H1 (cell line): ENCODE results near the gene SMU1. TPM values are rescaled to one million over a fixed set of nuclear protein-coding genes. Genes with fewer than 3 reads are reported as not detected.

Experiments
- CTCF ChIA-PET: fragments of 300-600 bp; sonication (Branson Sonifier 250); formaldehyde crosslinking; loops from one replicate; lab custom pipeline; 2021; ENCODE audit not compliant: partially characterized antibody; lab: Charles Lee
- POLR2A ChIA-PET: fragments of 300-600 bp; sonication (Branson Sonifier 250); formaldehyde crosslinking; loops from one replicate; lab custom pipeline; 2021; ENCODE audit warnings: inconsistent platforms; ENCODE audit not compliant: partially characterized antibody; lab: Charles Lee
- DNase-seq, 2 experiments: peaks; one replicate each; pipeline versions ENCODE4 v3.0.0 to v3.0.0-alpha.2; 2010 to 2022; ENCODE audit warnings: low spot score in 2 of 2, low read depth in 1 of 2, mixed read lengths in 1 of 2
- FAIRE-seq: peaks from 2 replicates; lab custom pipeline; 2011; peaks lifted over from hg19 to GRCh38; lab: Jason Lieb, UNC
- H2AFZ ChIP-seq: 2 replicates; pipeline ENCODE4 v1.8.1; 2012; ENCODE audit warnings: low read length, inconsistent platforms
- H2AK5ac ChIP-seq: 2 replicates; pipeline ENCODE4 v1.6.1; 2013; ENCODE audit warnings: low read depth, low read length
- H2BK120ac ChIP-seq: replicated peaks from 2 replicates; pipeline ENCODE3; 2013; ENCODE audit warnings: low read depth, low read length, inconsistent platforms
- H2BK12ac ChIP-seq: 2 replicates; pipeline ENCODE4 v1.6.1; 2013; ENCODE audit warnings: low read depth, low read length
- H2BK15ac ChIP-seq: 2 replicates; pipeline ENCODE4 v1.6.1; 2013; ENCODE audit warnings: low read length
- H2BK20ac ChIP-seq: 2 replicates; pipeline ENCODE4 v1.6.1; 2013; ENCODE audit warnings: low read length
- H2BK5ac ChIP-seq: 2 replicates; pipeline ENCODE4 v1.6.1; 2013; ENCODE audit warnings: low read depth, low read length
- H3K14ac ChIP-seq: 2 replicates; pipeline ENCODE4 v1.6.1; 2013; ENCODE audit warnings: inconsistent platforms; ENCODE audit not compliant: insufficient read length
- H3K18ac ChIP-seq: 2 replicates; pipeline ENCODE4 v1.6.1; 2013; ENCODE audit warnings: low read length; ENCODE audit errors: extremely low read depth
- H3K23ac ChIP-seq: 2 replicates; pipeline ENCODE4 v1.6.1; 2013; ENCODE audit warnings: inconsistent platforms; ENCODE audit not compliant: insufficient read length
- H3K23me2 ChIP-seq: 2 replicates; pipeline ENCODE4 v1.6.1; 2013; ENCODE audit warnings: low read depth, low read length
- H3K27ac ChIP-seq: 2 replicates; pipeline ENCODE4 v1.6.1; 2011; ENCODE audit warnings: low read depth, low read length, inconsistent platforms
- H3K27me3 ChIP-seq, 4 experiments: replicated peaks in 1 of 4; 1 replicate in 1 of 4; 2 replicates in 3 of 4; pipeline versions ENCODE4 v1.6.1 to v1.8.1; 2011 to 2013; ENCODE audit warnings: low read length in 3 of 4, mild to moderate bottlenecking in 3 of 4, inconsistent platforms in 2 of 4, mixed read lengths in 2 of 4, moderate library complexity in 1 of 4; ENCODE audit not compliant: control insufficient read depth in 3 of 4, insufficient read depth in 3 of 4; ENCODE audit errors: extremely low read depth in 1 of 4
- H3K36me3 ChIP-seq, 4 experiments: 2 replicates each; pipeline versions ENCODE4 v1.6.1 to v1.8.1; 2011 to 2013; ENCODE audit warnings: mild to moderate bottlenecking in 4 of 4, low read length in 3 of 4, moderate library complexity in 2 of 4, control low read depth in 1 of 4, inconsistent platforms in 1 of 4; ENCODE audit not compliant: insufficient read depth in 4 of 4, control insufficient read depth in 2 of 4
- H3K4ac ChIP-seq: replicated peaks from 2 replicates; pipeline ENCODE3; 2013; ENCODE audit warnings: low read length, low read depth, mixed read lengths, inconsistent platforms; ENCODE audit not compliant: insufficient read length
- H3K4me1 ChIP-seq, 4 experiments: replicated peaks in 1 of 4; 1 replicate in 1 of 4; 2 replicates in 3 of 4; pipeline versions ENCODE4 v1.6.1 to v1.8.1; 2011 to 2013; ENCODE audit warnings: low read length in 3 of 4, inconsistent platforms in 2 of 4, mixed read lengths in 1 of 4; ENCODE audit not compliant: insufficient read depth in 4 of 4, control insufficient read depth in 3 of 4
- H3K4me2 ChIP-seq, 2 experiments: 2 replicates each; pipeline versions ENCODE4 v1.6.1 to v1.8.1; 2011 to 2013; ENCODE audit warnings: low read depth in 2 of 2, low read length in 2 of 2, control low read depth in 1 of 2, inconsistent platforms in 1 of 2, mild to moderate bottlenecking in 1 of 2; ENCODE audit not compliant: insufficient read depth in 1 of 2
- H3K4me3 ChIP-seq, 4 experiments: fragments of 200-600, 300-600 bp in 1 of 4; sonication (generic), shearing (Covaris generic), sonication (Bioruptor Twin) in 1 of 4; 2 replicates each; pipeline versions ENCODE4 v1.5.1 to v1.8.1; 2011 to 2016; ENCODE audit warnings: low read length in 4 of 4, low read depth in 3 of 4, control low read depth in 2 of 4, inconsistent platforms in 2 of 4, mild to moderate bottlenecking in 2 of 4, mixed read lengths in 1 of 4, moderate library complexity in 1 of 4; ENCODE audit not compliant: insufficient read depth in 2 of 4; ENCODE audit errors: extremely low read depth in 1 of 4
- H3K56ac ChIP-seq: replicated peaks from 2 replicates; pipeline ENCODE3; 2013; ENCODE audit warnings: low read depth, mild to moderate bottlenecking, mixed read lengths, low read length, inconsistent platforms; ENCODE audit not compliant: insufficient read length
- H3K79me1 ChIP-seq: 2 replicates; pipeline ENCODE4 v1.6.1; 2013; ENCODE audit warnings: low read depth, low read length, control low read depth
- H3K79me2 ChIP-seq, 2 experiments: 2 replicates each; pipeline versions ENCODE4 v1.6.1 to v1.8.1; 2012 to 2013; ENCODE audit warnings: low read length in 2 of 2, mild to moderate bottlenecking in 2 of 2, inconsistent platforms in 1 of 2; ENCODE audit not compliant: insufficient read depth in 2 of 2, control insufficient read depth in 1 of 2
- H3K9ac ChIP-seq, 4 experiments: replicated peaks in 1 of 4; 1 replicate in 1 of 4; 2 replicates in 3 of 4; pipeline versions ENCODE4 v1.6.1 to v1.8.1; 2011 to 2013; ENCODE audit warnings: low read depth in 3 of 4, low read length in 3 of 4, control low read depth in 2 of 4, mild to moderate bottlenecking in 2 of 4, moderate library complexity in 2 of 4, inconsistent platforms in 1 of 4; ENCODE audit errors: extremely low read depth in 1 of 4
- H3K9me3 ChIP-seq, 2 experiments: 2 replicates each; pipeline versions ENCODE4 v1.6.1 to v1.8.1; 2012 to 2013; ENCODE audit warnings: mild to moderate bottlenecking in 2 of 2, moderate library complexity in 2 of 2, control low read depth in 1 of 2, inconsistent platforms in 1 of 2, low read depth in 1 of 2, low read length in 1 of 2, mixed read lengths in 1 of 2; ENCODE audit not compliant: insufficient read depth in 2 of 2
- H4K20me1 ChIP-seq, 2 experiments: replicated peaks in 1 of 2; 2 replicates each; pipeline versions ENCODE3 to v1.8.1; 2011 to 2013; ENCODE audit warnings: inconsistent platforms in 2 of 2, low read length in 2 of 2, mild to moderate bottlenecking in 1 of 2; ENCODE audit not compliant: insufficient read depth in 2 of 2, control insufficient read depth in 1 of 2
- H4K5ac ChIP-seq: 2 replicates; pipeline ENCODE4 v1.6.1; 2013; ENCODE audit warnings: low read length, low read depth, mixed read lengths, inconsistent platforms; ENCODE audit not compliant: insufficient read length
- H4K8ac ChIP-seq: 2 replicates; pipeline ENCODE4 v1.8.0; 2013; ENCODE audit warnings: mild to moderate bottlenecking, moderate library complexity, low read length, inconsistent platforms; ENCODE audit not compliant: insufficient read depth; ENCODE audit errors: extremely low read depth
- H4K91ac ChIP-seq: replicated peaks from 2 replicates; pipeline ENCODE3; 2013; ENCODE audit warnings: low read length, mixed read lengths, inconsistent platforms; ENCODE audit not compliant: insufficient read length
- ASH2L ChIP-seq: fragments of 200-600, 300-600 bp; sonication (generic); IDR thresholded peaks from one replicate; pipeline ENCODE4 v1.7.1; 2017; ENCODE audit warnings: low read length
- GTF2F1 ChIP-seq: IDR thresholded peaks from 2 replicates; pipeline ENCODE4 v1.6.1; 2012; ENCODE audit warnings: low read depth, low read length, improper control_type of control experiment, borderline replicate concordance
- SIRT6 ChIP-seq: IDR thresholded peaks from one replicate; pipeline ENCODE4 v1.7.1; 2012; ENCODE audit warnings: low read length, inconsistent platforms
- WGBS, 2 experiments: shearing (Covaris generic) in 1 of 2; methylation state at CpG; one replicate each; pipeline versions ENCODE4 v1.1.6 to v1.1.7; 2013 to 2015; ENCODE audit warnings: low lambda C conversion rate in 2 of 2, mixed read lengths in 2 of 2, inconsistent platforms in 1 of 2, low coverage in 1 of 2, missing lambda C conversion rate in 1 of 2; ENCODE audit not compliant: insufficient replicate concordance in 2 of 2, insufficient coverage in 1 of 2, insufficient read length in 1 of 2; ENCODE audit errors: extremely low coverage in 1 of 2, missing lambda C conversion rate in 1 of 2; 5-methylcytosine and 5-hydroxymethylcytosine counted together
- polyA plus RNA-seq, 7 experiments: library from polyadenylated mRNA; depleted of rRNA in 3 of 7; stranded (reverse) in 5 of 7; unstranded in 2 of 7; fragments of >200 nt in 5 of 7; fragments of 200-250 nt in 2 of 7; gene quantifications; 1 replicate in 5 of 7; 2 replicates in 1 of 7; 4 replicates in 1 of 7; pipeline versions ENCODE4 v1.2.1 to v1.2.3, GENCODE V29; 2011 to 2013; ENCODE audit warnings: missing spikeins in 2 of 7, mixed read lengths in 2 of 7
- total RNA-seq: library from RNA; stranded (reverse); fragmentation: NEBNext Ultra II Directional; extraction: Animal tissue kit (Norgen Biotek cat#: 25700); gene quantifications from 2 replicates; pipeline ENCODE4 v1.2.1, GENCODE V29; 2021
- TF ChIP-seq, protein P1 (sequence below): IDR thresholded peaks from 2 replicates; pipeline ENCODE4 v1.6.1; 2012; ENCODE audit warnings: inconsistent platforms

SMU1 gene
- total and polyA plus RNA-seq, 2 of the 8 experiments (the other 6 are each of a cell fraction or from before 2014, with no cell fraction given): 8.4 to 26.0 TPM

GRCh38 chr9:33117796-33118195 is 41.3 kb upstream of the SMU1 start:
- no peak overlapping the region for H2BK15ac ChIP-seq
- no peaks in the 10 kb centered on the region for H3K36me3 ChIP-seq
- H2AFZ ChIP-seq: no peak overlapping the region
- no peak overlapping the region for H3K4me2 ChIP-seq
- no peak overlapping the region for H4K91ac ChIP-seq
- no peak overlapping the region for H3K9ac ChIP-seq
- H2BK12ac ChIP-seq: no peak overlapping the region
- no peak overlapping the region for H2BK120ac ChIP-seq
- H3K79me2 ChIP-seq: no peaks in the 10 kb centered on the region
- H3K18ac ChIP-seq: no peak overlapping the region
- no peak overlapping the region for H3K4me3 ChIP-seq
- H3K27ac ChIP-seq: no peak overlapping the region
- H2BK20ac ChIP-seq: no peak overlapping the region
- H2BK5ac ChIP-seq: no peak overlapping the region
- no peak overlapping the region for H3K56ac ChIP-seq
- H3K27me3 ChIP-seq: no peaks in the 10 kb centered on the region
- H4K5ac ChIP-seq: no peak overlapping the region
- H4K8ac ChIP-seq: no peak overlapping the region; the same call in 1 of the 2 replicates
- H3K23me2 ChIP-seq: no peaks in the 10 kb centered on the region
- FAIRE-seq: no peak
- ChIA-PET POLR2A (no interaction called here), CTCF (interaction anchor here (0.6 to 1.8 kb wide), 2 partner anchors 9 to 806 kb away, joined by 3 to 5 read pairs; no protein-coding TSS in a partner anchor)
- no peak overlapping the region for H3K14ac ChIP-seq
- no peaks in the 10 kb centered on the region for H3K9me3 ChIP-seq
- no peak overlapping the region for H3K23ac ChIP-seq
- no peak for DNase-seq
- H2AK5ac ChIP-seq: no peak overlapping the region
- H3K4me1 ChIP-seq: peaks cover 0 to 3% (median 0%) of the 10 kb centered on the region in 4 experiments; a peak in 1 of 7 replicates
- H4K20me1 ChIP-seq: no peaks in the 10 kb centered on the region
- 81% methylated on average over 4 of the region's 4 CpGs; no CpG with 5 or more reads in 1 of the 2 experiments for WGBS, 2 experiments
- no peak overlapping the region for H3K4ac ChIP-seq
- no peaks in the 10 kb centered on the region; the same call in 1 of the 2 replicates for H3K79me1 ChIP-seq
- TF ChIP-seq ASH2L (no peak), SIRT6 (no peak), GTF2F1 (no peak)
- TF ChIP-seq, protein P1, sequence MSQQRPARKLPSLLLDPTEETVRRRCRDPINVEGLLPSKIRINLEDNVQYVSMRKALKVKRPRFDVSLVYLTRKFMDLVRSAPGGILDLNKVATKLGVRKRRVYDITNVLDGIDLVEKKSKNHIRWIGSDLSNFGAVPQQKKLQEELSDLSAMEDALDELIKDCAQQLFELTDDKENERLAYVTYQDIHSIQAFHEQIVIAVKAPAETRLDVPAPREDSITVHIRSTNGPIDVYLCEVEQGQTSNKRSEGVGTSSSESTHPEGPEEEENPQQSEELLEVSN: no peak
